Measurements from ENCODE around the gene PCSK2.

- TF ChIP-seq CTCF (IDR thresholded peaks at IDR 0.05) (no peak), POLR2A (IDR thresholded peaks at IDR 0.05) (no peak), POLR2AphosphoS5 (IDR thresholded peaks at IDR 0.05) (no peak)
These were observed 298.8 kb downstream of the PCSK2 start for GRCh38 chr20:17525650-17526049.
